Measurements from ENCODE around the gene ATG4B. TPM values are rescaled to one million over a fixed set of nuclear protein-coding genes. Genes with fewer than 3 reads are reported as not detected.

ATG4B gene
- total and polyA plus RNA-seq, 5 donors, result 40.3 to 53.8 (median 46.7) TPM

GRCh38 chr2:241599615-241600014, 37.9 kb upstream of the ATG4B start:
- H3K4me3 ChIP-seq (ENCODE audit: low read length), result no peak overlapping the region
- intact Hi-C loops (cut with DNase I), result no loop called here
- 84% methylated on average over 6 of the region's 6 CpGs for WGBS
- no peak overlapping the region for H3K27ac ChIP-seq (ENCODE audit: low read length)
- DNase-seq (no peak), ATAC-seq (no peak)
- H3K9me3 ChIP-seq (ENCODE audit: control insufficient read depth, low read length), result no peaks in the 10 kb centered on the region
- H3K4me1 ChIP-seq (ENCODE audit: control insufficient read depth, insufficient read depth, low read length), result no peaks in the 10 kb centered on the region
- H3K27me3 ChIP-seq (ENCODE audit: control insufficient read depth, insufficient read depth), result no peaks in the 10 kb centered on the region

- H3K27ac ChIP-seq (ENCODE audit: low read length), result no peak overlapping the region
- no peaks in the 10 kb centered on the region for H3K9me3 ChIP-seq (ENCODE audit: control insufficient read depth, low read length)
- peak in 1 of 2 donors; percentile 32 for ATAC-seq
- intact Hi-C loops (cut with DNase I), result no loop called here
- DNase-seq, result no peak
- H3K4me1 ChIP-seq (ENCODE audit: control insufficient read depth, insufficient read depth, low read length), result no peaks in the 10 kb centered on the region
- WGBS, result 91% methylated on average over 13 of the region's 13 CpGs
- no peak overlapping the region for H3K4me3 ChIP-seq (ENCODE audit: low read length)
- H3K27me3 ChIP-seq (ENCODE audit: control insufficient read depth, insufficient read depth), result no peaks in the 10 kb centered on the region
These were observed 35.7 kb upstream of the ATG4B start for GRCh38 chr2:241601841-241602240.

- Histone ChIP-seq H3K4me3 (ENCODE audit: low read length) (no peak overlapping the region), H3K27ac (ENCODE audit: low read length) (no peak overlapping the region), H3K27me3 (ENCODE audit: control insufficient read depth, insufficient read depth) (no peaks in the 10 kb centered on the region), H3K4me1 (ENCODE audit: control insufficient read depth, insufficient read depth, low read length) (no peaks in the 10 kb centered on the region), H3K9me3 (ENCODE audit: control insufficient read depth, low read length) (no peaks in the 10 kb centered on the region)
- peak in 1 of 3 donors; percentile 40 for DNase-seq
- peak in 1 of 2 donors; percentile 29 for ATAC-seq
- 96% methylated on average over 17 of the region's 17 CpGs for WGBS
- intact Hi-C loops (cut with DNase I), result no loop called here
These were observed 34.8 kb upstream of the ATG4B start for GRCh38 chr2:241602720-241603119.

GRCh38 chr2:241603686-241604085, 33.8 kb upstream of the ATG4B start:
- Histone ChIP-seq H3K27ac (ENCODE audit: low read length) (no peak overlapping the region), H3K27me3 (ENCODE audit: control insufficient read depth, insufficient read depth) (no peaks in the 10 kb centered on the region), H3K9me3 (ENCODE audit: control insufficient read depth, low read length) (no peaks in the 10 kb centered on the region), H3K4me3 (ENCODE audit: low read length) (no peak overlapping the region), H3K4me1 (ENCODE audit: control insufficient read depth, insufficient read depth, low read length) (no peaks in the 10 kb centered on the region)
- DNase-seq (no peak), ATAC-seq (no peak)
- WGBS, result 88% methylated on average over 5 of the region's 5 CpGs
- intact Hi-C loops (cut with DNase I), result no loop called here

GRCh38 chr2:241606186-241606585, 31.3 kb upstream of the ATG4B start:
- ATAC-seq (no peak), DNase-seq (no peak)
- H3K4me3 ChIP-seq (ENCODE audit: low read length), result no peak overlapping the region
- no peaks in the 10 kb centered on the region for H3K4me1 ChIP-seq (ENCODE audit: control insufficient read depth, insufficient read depth, low read length)
- H3K27me3 ChIP-seq (ENCODE audit: control insufficient read depth, insufficient read depth), result no peaks in the 10 kb centered on the region
- H3K9me3 ChIP-seq (ENCODE audit: control insufficient read depth, low read length), result no peaks in the 10 kb centered on the region
- intact Hi-C loops (cut with DNase I), result no loop called here
- H3K27ac ChIP-seq (ENCODE audit: low read length), result no peak overlapping the region
- WGBS, result 97% methylated on average over 8 of the region's 8 CpGs

- ATAC-seq (no peak), DNase-seq (no peak)
- intact Hi-C loops (cut with DNase I), result no loop called here
- Histone ChIP-seq H3K9me3 (ENCODE audit: control insufficient read depth, low read length) (no peaks in the 10 kb centered on the region), H3K27ac (ENCODE audit: low read length) (no peak overlapping the region), H3K27me3 (ENCODE audit: control insufficient read depth, insufficient read depth) (no peaks in the 10 kb centered on the region), H3K4me3 (ENCODE audit: low read length) (no peak overlapping the region), H3K4me1 (ENCODE audit: control insufficient read depth, insufficient read depth, low read length) (peaks cover 3% of the 10 kb centered on the region)
- WGBS, result 96% methylated on average over 27 of the region's 27 CpGs
These were observed 30.2 kb upstream of the ATG4B start for GRCh38 chr2:241607162-241607885.

- peaks cover 3% of the 10 kb centered on the region for H3K4me1 ChIP-seq (ENCODE audit: control insufficient read depth, insufficient read depth, low read length)
- intact Hi-C loops (cut with DNase I), result no loop called here
- H3K27me3 ChIP-seq (ENCODE audit: control insufficient read depth, insufficient read depth), result no peaks in the 10 kb centered on the region
- no peak for DNase-seq
- H3K27ac ChIP-seq (ENCODE audit: low read length), result no peak overlapping the region
- no peak overlapping the region for H3K4me3 ChIP-seq (ENCODE audit: low read length)
- WGBS, result 87% methylated on average over 10 of the region's 10 CpGs
- no peak for ATAC-seq
- no peaks in the 10 kb centered on the region for H3K9me3 ChIP-seq (ENCODE audit: control insufficient read depth, low read length)
These were observed 28.6 kb upstream of the ATG4B start for GRCh38 chr2:241608881-241609280.

GRCh38 chr2:241609859-241610793, 27.4 kb upstream of the ATG4B start:
- peak overlapping the region; percentile 16 for H3K27ac ChIP-seq (ENCODE audit: low read length)
- peaks cover 3% of the 10 kb centered on the region for H3K4me1 ChIP-seq (ENCODE audit: control insufficient read depth, insufficient read depth, low read length)
- H3K27me3 ChIP-seq (ENCODE audit: control insufficient read depth, insufficient read depth), result no peaks in the 10 kb centered on the region
- 6% methylated on average over 76 of the region's 76 CpGs for WGBS
- peak; percentile 89 to 96 (median 94) for DNase-seq
- intact Hi-C loops (cut with DNase I), result no loop called here
- peak overlapping the region; percentile 68 for H3K4me3 ChIP-seq (ENCODE audit: low read length)
- no peaks in the 10 kb centered on the region for H3K9me3 ChIP-seq (ENCODE audit: control insufficient read depth, low read length)
- ATAC-seq, result peak; percentile 93 to 96

- Histone ChIP-seq H3K27ac (ENCODE audit: low read length) (no peak overlapping the region), H3K4me1 (ENCODE audit: control insufficient read depth, insufficient read depth, low read length) (peaks cover 3% of the 10 kb centered on the region), H3K27me3 (ENCODE audit: control insufficient read depth, insufficient read depth) (no peaks in the 10 kb centered on the region), H3K4me3 (ENCODE audit: low read length) (no peak overlapping the region), H3K9me3 (ENCODE audit: control insufficient read depth, low read length) (no peaks in the 10 kb centered on the region)
- 93% methylated on average over 13 of the region's 13 CpGs for WGBS
- no peak for DNase-seq
- intact Hi-C loops (cut with DNase I), result no loop called here
- no peak for ATAC-seq
These were observed 26.4 kb upstream of the ATG4B start for GRCh38 chr2:241611062-241611461.

- no peak overlapping the region for H3K4me3 ChIP-seq (ENCODE audit: low read length)
- WGBS, result 73% methylated on average over 20 of the region's 20 CpGs
- ATAC-seq (no peak), DNase-seq (no peak)
- intact Hi-C loops (cut with DNase I), result no loop called here
- peaks cover 6% of the 10 kb centered on the region for H3K4me1 ChIP-seq (ENCODE audit: control insufficient read depth, insufficient read depth, low read length)
- no peaks in the 10 kb centered on the region for H3K9me3 ChIP-seq (ENCODE audit: control insufficient read depth, low read length)
- H3K27me3 ChIP-seq (ENCODE audit: control insufficient read depth, insufficient read depth), result no peaks in the 10 kb centered on the region
- H3K27ac ChIP-seq (ENCODE audit: low read length), result peak overlapping the region; percentile 3
These were observed 25.1 kb upstream of the ATG4B start for GRCh38 chr2:241612156-241613016.
